Erythroblast (primary cell): Measurements from ENCODE around the gene CBX5.

Experiments used
- DNase-seq, 2 experiments: peaks; one replicate each; lab custom pipeline; 2025; lab: John Stamatoyannopoulos, UW
- GATA1 ChIP-seq: IDR thresholded peaks from 2 replicates; pipeline ENCODE4 v1.6.1; 2011; ENCODE audit warnings: low read depth, mild to moderate bottlenecking, control low read depth, low read length, moderate library complexity
- POLR2A ChIP-seq: IDR thresholded peaks from 2 replicates; pipeline ENCODE4 v1.6.1; 2011; ENCODE audit warnings: mild to moderate bottlenecking, low read length

CBX5 gene

DNA sequence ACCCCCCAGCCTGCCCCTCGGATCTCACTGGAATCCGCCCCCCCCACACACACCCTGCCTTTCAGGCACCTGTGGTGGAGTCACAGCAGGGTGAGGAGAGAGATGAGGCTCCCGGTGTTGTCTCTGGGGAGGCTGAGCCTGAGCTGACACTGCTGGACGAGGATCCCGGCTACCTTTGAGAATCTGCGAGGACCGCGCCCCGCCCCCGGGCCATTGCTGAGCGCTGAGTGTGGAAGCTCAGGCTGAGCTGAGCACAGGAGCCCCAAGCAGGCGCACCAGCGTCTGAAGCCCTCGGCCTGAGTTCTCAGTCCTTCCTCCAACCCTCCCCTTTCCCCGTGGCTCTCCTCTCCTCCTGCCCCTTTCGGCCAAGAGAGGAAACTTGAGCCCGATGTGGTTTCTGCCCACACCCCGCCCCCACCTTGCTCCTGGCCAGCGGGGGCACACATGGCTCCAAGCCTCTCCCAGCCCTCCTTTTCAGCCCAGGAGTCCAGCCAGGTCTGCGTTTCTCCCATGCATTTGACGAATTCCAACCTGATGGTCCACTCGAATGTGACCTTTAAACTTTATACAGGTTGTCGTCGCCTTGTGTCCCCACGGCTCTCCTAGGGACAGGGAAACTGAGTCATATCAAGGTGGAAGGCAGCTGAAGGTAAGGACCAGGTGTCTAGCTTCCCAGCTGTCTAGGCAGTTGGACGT is 21.0 kb upstream of the CBX5 start, which contains the start of gene NFE2:
Gene NFE2 (minus strand): TSS at position 284 of the 696 bp plus-strand sequence. CDS start 5,767 bp downstream, outside the sequence.
- TF ChIP-seq GATA1 (no peak), POLR2A (peak; percentile 96)
- peak; percentile 83 to 90 for DNase-seq

DNA sequence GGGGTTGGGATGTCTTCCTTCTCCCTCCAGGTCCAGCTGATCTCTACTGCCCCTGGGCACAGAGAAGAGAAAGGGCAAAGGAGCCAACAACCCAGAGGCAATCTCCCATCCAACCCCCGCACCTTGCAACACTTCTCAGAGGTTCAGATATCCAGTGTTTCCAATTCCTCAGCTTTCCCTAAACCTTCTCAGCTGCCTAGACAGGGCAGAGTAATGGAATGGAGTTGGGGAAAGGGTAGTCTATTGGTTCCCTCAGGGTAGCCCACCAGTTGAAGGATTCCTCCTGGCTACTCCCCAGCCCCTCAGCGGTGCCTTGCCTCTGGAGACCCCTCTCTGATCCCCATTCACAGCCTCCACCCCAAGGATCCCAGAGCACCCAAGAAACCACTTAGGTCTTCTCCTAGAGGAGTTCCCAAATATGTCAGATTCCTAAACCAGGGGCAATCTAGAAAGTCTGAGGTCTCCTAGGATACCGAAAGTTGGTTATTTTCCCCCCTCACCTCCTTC is 20.4 kb upstream of the CBX5 start:
- no peak for TF ChIP-seq GATA1
- no peak for TF ChIP-seq POLR2A
- peak in 1 of 2 experiments; percentile 73 for DNase-seq

GRCh38 chr12:54299515-54300224 is 19.7 kb upstream of the CBX5 start:
- no peak for TF ChIP-seq GATA1
- TF ChIP-seq POLR2A, result no peak
- peak in 1 of 2 experiments; percentile 73 for DNase-seq

GRCh38 chr12:54298904-54299303 is 19.0 kb upstream of the CBX5 start:
- peak; percentile 67 to 77 for DNase-seq
- TF ChIP-seq GATA1, result no peak
- TF ChIP-seq POLR2A, result peak; percentile 67

- peak; percentile 57 to 74 for DNase-seq
Observed at GRCh38 chr12:54296393-54297099, 16.6 kb upstream of the CBX5 start.

GRCh38 chr12:54294953-54295566 is 15.1 kb upstream of the CBX5 start:
- DNase-seq, result no peak
- TF ChIP-seq GATA1, result no peak
- TF ChIP-seq POLR2A, result no peak

More at GRCh38 chr12:54296393-54297099, 16.6 kb upstream of the CBX5 start:
- TF ChIP-seq GATA1 (no peak), POLR2A (no peak)

- no peak for TF ChIP-seq GATA1
- peak; percentile 56 for TF ChIP-seq POLR2A
- DNase-seq, result peak; percentile 86 to 91
Observed at GRCh38 chr12:54294152-54294952, 14.4 kb upstream of the CBX5 start.

DNA sequence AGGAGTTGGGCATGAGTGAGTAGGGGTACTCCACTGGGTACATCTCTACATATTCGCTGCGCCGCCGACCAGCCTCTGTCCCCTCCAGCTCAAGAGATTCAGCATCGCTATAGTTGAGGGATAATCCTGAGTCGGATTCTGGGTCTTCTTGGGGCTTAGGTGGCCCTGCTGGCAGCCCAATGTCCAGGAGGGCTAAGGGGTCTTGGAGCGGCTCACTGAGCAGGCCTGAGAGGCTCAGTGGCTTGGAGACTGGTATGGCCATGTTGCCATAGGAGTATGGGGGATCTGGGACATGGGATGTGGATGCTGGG is 13.0 kb upstream of the CBX5 start:
- TF ChIP-seq GATA1 (no peak), POLR2A (no peak)
- no peak for DNase-seq

GRCh38 chr12:54292083-54292930 is 12.4 kb upstream of the CBX5 start:
- no peak for TF ChIP-seq GATA1
- TF ChIP-seq POLR2A, result peak; percentile 58
- no peak for DNase-seq

DNA sequence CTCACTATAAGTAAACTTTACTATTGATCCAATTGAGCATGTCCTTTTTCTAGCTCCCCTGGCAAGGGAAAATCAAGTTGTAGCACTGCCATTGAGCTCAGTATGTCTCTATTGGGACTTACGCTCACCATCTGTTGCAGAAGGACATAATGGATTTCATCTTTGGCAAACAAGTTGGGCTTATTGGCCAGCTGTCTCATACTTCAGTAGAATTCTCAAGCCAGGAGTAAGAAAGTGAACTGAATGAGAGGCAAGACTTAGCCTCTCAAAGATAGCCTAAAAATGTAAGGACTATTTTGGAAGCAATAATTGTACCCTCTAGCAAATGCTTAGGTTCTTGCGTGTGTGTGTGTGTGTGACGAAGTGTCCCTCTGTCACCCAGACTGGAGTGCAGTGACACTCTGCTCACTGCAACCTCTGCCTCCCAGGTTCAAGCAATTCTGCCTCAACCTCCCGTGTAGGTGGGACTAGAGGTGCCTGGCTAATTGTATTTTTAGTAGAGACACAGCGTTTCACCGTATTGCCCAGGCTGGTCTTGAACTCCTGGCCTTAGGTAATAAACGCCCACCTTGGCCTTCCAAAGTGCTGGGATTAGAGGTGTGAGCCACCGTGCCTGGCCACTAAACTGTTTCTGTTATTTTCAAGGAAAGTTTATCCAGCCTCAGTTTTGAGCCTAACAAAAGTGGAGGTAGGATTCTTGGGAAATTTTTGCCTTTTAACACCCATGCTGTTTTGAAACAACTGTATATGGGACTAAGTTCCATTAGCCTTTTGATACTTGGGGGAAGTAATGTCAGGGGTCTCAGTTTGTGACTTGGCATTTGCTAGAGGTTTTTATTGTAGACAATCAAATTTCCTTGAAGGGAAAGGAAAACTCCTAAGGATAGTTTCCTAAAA is 7.6 kb upstream of the CBX5 start:
- peak in 1 of 2 experiments; percentile 57 for DNase-seq
- TF ChIP-seq GATA1 (no peak), POLR2A (peak; percentile 71)
